SK-N-SH (cell line): Measurements from ENCODE around the gene TFEB. TPM values are rescaled to one million over a fixed set of nuclear protein-coding genes. Genes with fewer than 3 reads are reported as not detected.

ENCODE experiments used
- CTCF ChIA-PET: fragments of 300-600, 350-600 bp; formaldehyde crosslinking; extraction: SDS; loops from one replicate; lab custom pipeline; 2021; lab: Yijun Ruan, JAX
- POLR2A ChIA-PET: fragments of 350-600 bp; sonication (Branson Sonifier 250); formaldehyde crosslinking; extraction: SDS; loops from one replicate; lab custom pipeline; 2020; ENCODE audit warnings: antibody characterized with exemption, inconsistent platforms; lab: Yijun Ruan, JAX
- DNase-seq: peaks from one replicate; pipeline ENCODE4 v3.0.0; 2012
- H2AFZ ChIP-seq: fragments of 200-600 bp; sonication (generic); 2 replicates; pipeline ENCODE4 v1.8.1; 2016; ENCODE audit warnings: antibody characterized with exemption, mild to moderate bottlenecking, low read depth
- H3F3A ChIP-seq: fragments of 200-600 bp; sonication (generic); replicated peaks from 2 replicates; pipeline ENCODE3; 2016; ENCODE audit warnings: antibody characterized with exemption, mild to moderate bottlenecking; ENCODE audit not compliant: insufficient read depth
- H3K27ac ChIP-seq, 2 experiments: fragments of 200-500 bp in 1 of 2; fragments of 200-600 bp in 1 of 2; sonication (Bioruptor generic) in 1 of 2; sonication (generic), shearing (Covaris generic) in 1 of 2; 2 replicates each; pipeline versions ENCODE4 v1.5.1 to v1.6.1; 2014 to 2016; ENCODE audit warnings: low read depth in 2 of 2, inconsistent platforms in 1 of 2, low read length in 1 of 2, mild to moderate bottlenecking in 1 of 2, mixed read lengths in 1 of 2
- H3K27me3 ChIP-seq: fragments of 200-600 bp; sonication (generic), shearing (Covaris generic); 2 replicates; pipeline ENCODE4 v1.6.1; 2016; ENCODE audit warnings: mixed run types; ENCODE audit not compliant: insufficient read depth
- H3K36me3 ChIP-seq, 2 experiments: fragments of 200-500 bp in 1 of 2; fragments of 200-600 bp in 1 of 2; sonication (Bioruptor generic) in 1 of 2; sonication (generic) in 1 of 2; replicated peaks in 1 of 2; 2 replicates each; pipeline versions ENCODE3 to v1.5.1; 2014 to 2016; ENCODE audit warnings: low read length in 1 of 2, mild to moderate bottlenecking in 1 of 2; ENCODE audit not compliant: insufficient read depth in 2 of 2, control insufficient read depth in 1 of 2
- H3K4me1 ChIP-seq, 2 experiments: fragments of 200-500 bp in 1 of 2; fragments of 200-600 bp in 1 of 2; sonication (Bioruptor generic) in 1 of 2; sonication (generic), shearing (Covaris generic) in 1 of 2; 2 replicates each; pipeline versions ENCODE4 v1.5.1 to v1.6.1; 2014 to 2016; ENCODE audit warnings: low read depth in 1 of 2, low read length in 1 of 2, mixed run types in 1 of 2; ENCODE audit not compliant: insufficient read depth in 2 of 2, control insufficient read depth in 1 of 2
- H3K4me2 ChIP-seq: fragments of 200-600 bp; sonication (generic), shearing (Covaris generic); 2 replicates; pipeline ENCODE4 v1.6.1; 2017; ENCODE audit warnings: mixed run types
- H3K4me3 ChIP-seq, 2 experiments: fragments of 200-500 bp in 1 of 2; fragments of 200-600 bp in 1 of 2; sonication (Bioruptor generic) in 1 of 2; sonication (generic), shearing (Covaris generic) in 1 of 2; 2 replicates each; pipeline versions ENCODE4 v1.5.1 to v1.8.1; 2014 to 2016; ENCODE audit warnings: low read depth in 2 of 2, inconsistent platforms in 1 of 2, low read length in 1 of 2, mild to moderate bottlenecking in 1 of 2, mixed read lengths in 1 of 2, moderate library complexity in 1 of 2
- H3K79me2 ChIP-seq: fragments of 200-600 bp; sonication (generic); 2 replicates; pipeline ENCODE4 v1.8.1; 2017; ENCODE audit warnings: mild to moderate bottlenecking; ENCODE audit not compliant: insufficient read depth
- H3K9ac ChIP-seq: fragments of 200-600 bp; sonication (generic); 2 replicates; pipeline ENCODE4 v1.6.1; 2017; ENCODE audit warnings: mixed run types
- H3K9me2 ChIP-seq: fragments of 200-600 bp; sonication (generic); 2 replicates; pipeline ENCODE4 v1.6.1; 2017; ENCODE audit warnings: mixed run types
- H3K9me3 ChIP-seq: fragments of 200-600 bp; sonication (generic); 2 replicates; pipeline ENCODE4 v1.6.1; 2017; ENCODE audit warnings: mixed run types, mild to moderate bottlenecking, moderate library complexity
- H4K20me1 ChIP-seq: fragments of 200-600 bp; sonication (generic); 2 replicates; pipeline ENCODE4 v1.6.1; 2017; ENCODE audit warnings: mild to moderate bottlenecking, mixed run types; ENCODE audit not compliant: insufficient read depth
- CTCF ChIP-seq: fragments of 200-600 bp; sonication (generic); IDR thresholded peaks from 2 replicates; pipeline ENCODE4 v1.6.1; 2017; ENCODE audit warnings: antibody characterized with exemption, mild to moderate bottlenecking, moderate library complexity
- EP300 ChIP-seq, 2 experiments: IDR thresholded peaks; 2 replicates each; pipeline versions ENCODE4 v1.4.0 to v1.6.1; 2012; ENCODE audit warnings: borderline replicate concordance in 1 of 2, low read depth in 1 of 2, low read length in 1 of 2
- EZH2phosphoT487 ChIP-seq: fragments of 200-600 bp; sonication (generic); IDR thresholded peaks from 2 replicates; pipeline ENCODE4 v1.6.1; 2017; ENCODE audit warnings: low read depth, mixed run types, mild to moderate bottlenecking, antibody characterized with exemption, moderate library complexity, borderline replicate concordance
- FOSL2 ChIP-seq: IDR thresholded peaks from 2 replicates; pipeline ENCODE4 v1.4.0; 2012; ENCODE audit warnings: low read depth, mild to moderate bottlenecking, moderate library complexity, borderline replicate concordance
- FOXJ3 ChIP-seq: sonication (generic); formaldehyde crosslinking; IDR thresholded peaks from 2 replicates; pipeline ENCODE4 v1.5.1; 2020; ENCODE audit warnings: mild to moderate bottlenecking, missing genetic modification reagents
- GATA2 ChIP-seq: sonication (generic); formaldehyde crosslinking; IDR thresholded peaks from 2 replicates; pipeline ENCODE4 v1.5.0; 2020; ENCODE audit warnings: mild to moderate bottlenecking, missing genetic modification reagents
- MAX ChIP-seq: IDR thresholded peaks from 2 replicates; pipeline ENCODE4 v1.4.0; 2012; ENCODE audit warnings: low read depth
- MEF2A ChIP-seq: IDR thresholded peaks from 2 replicates; pipeline ENCODE4 v1.4.0; 2012; ENCODE audit warnings: low read depth, borderline replicate concordance
- NFIC ChIP-seq: IDR thresholded peaks from 2 replicates; pipeline ENCODE4 v1.4.0; 2012; ENCODE audit warnings: borderline replicate concordance
- NRF1 ChIP-seq: IDR thresholded peaks from 2 replicates; pipeline ENCODE4 v1.6.1; 2012; ENCODE audit warnings: low read depth, mild to moderate bottlenecking, low read length
- POLR2AphosphoS5 ChIP-seq: IDR thresholded peaks from 2 replicates; pipeline ENCODE4 v1.6.1; 2012; ENCODE audit warnings: low read depth, low read length
- RAD21 ChIP-seq: IDR thresholded peaks from 2 replicates; pipeline ENCODE4 v1.6.1; 2012; ENCODE audit warnings: mild to moderate bottlenecking, low read length
- RCOR1 ChIP-seq: fragments of 150-350 bp; IDR thresholded peaks from 2 replicates; pipeline ENCODE4 v1.6.1; 2017; ENCODE audit warnings: antibody characterized with exemption, low read length
- RFX5 ChIP-seq: IDR thresholded peaks from 2 replicates; pipeline ENCODE4 v1.6.1; 2012; ENCODE audit warnings: mild to moderate bottlenecking, improper control_type of control experiment, low read length
- RXRA ChIP-seq: IDR thresholded peaks from 2 replicates; pipeline ENCODE4 v1.4.0; 2012; ENCODE audit warnings: low read depth, mild to moderate bottlenecking, borderline replicate concordance
- SMC3 ChIP-seq: IDR thresholded peaks from 2 replicates; pipeline ENCODE4 v1.6.1; 2012; ENCODE audit warnings: low read depth, low read length, improper control_type of control experiment
- TAF1 ChIP-seq: IDR thresholded peaks from 2 replicates; pipeline ENCODE4 v1.6.1; 2012; ENCODE audit warnings: low read depth, mild to moderate bottlenecking, low read length, moderate library complexity, borderline replicate concordance
- TEAD4 ChIP-seq: IDR thresholded peaks from 2 replicates; pipeline ENCODE4 v1.4.0; 2012; ENCODE audit warnings: mild to moderate bottlenecking, borderline replicate concordance; ENCODE audit not compliant: insufficient read depth
- USF1 ChIP-seq: IDR thresholded peaks from 2 replicates; pipeline ENCODE4 v1.4.0; 2012; ENCODE audit warnings: low read depth, borderline replicate concordance
- USF2 ChIP-seq: fragments of 150-350 bp; IDR thresholded peaks from 2 replicates; pipeline ENCODE4 v1.6.1; 2017; ENCODE audit warnings: antibody characterized with exemption, low read length, low read depth, borderline replicate concordance
- YY1 ChIP-seq: IDR thresholded peaks from 2 replicates; pipeline ENCODE4 v1.4.0; 2012; ENCODE audit warnings: low read depth, mild to moderate bottlenecking
- WGBS: methylation state at CpG from one replicate; pipeline ENCODE4 v1.1.6; 2017; ENCODE audit warnings: low lambda C conversion rate; 5-methylcytosine and 5-hydroxymethylcytosine counted together
- polyA plus RNA-seq, 3 experiments: library from polyadenylated mRNA; depleted of rRNA; stranded (reverse); fragments of >200 nt; gene quantifications; 2 replicates each; pipeline ENCODE4 v1.2.3, GENCODE V29; 2012

The TFEB gene
- polyA plus RNA-seq, 1 of the 3 experiments (the other 2 are of a cell fraction): 6.2 TPM

- Histone ChIP-seq H3K27me3 (no peaks in the 10 kb centered on the region), H3K9me3 (no peaks in the 10 kb centered on the region), H3K9me2 (no peaks in the 10 kb centered on the region), H3K27ac (no peak overlapping the region), H3K4me3 (peak overlapping the region in 1 of 2 experiments; percentile 82; a peak in 1 of 4 replicates), H3K36me3 (peaks cover 18 to 22% of the 10 kb centered on the region in 2 experiments), H3F3A (no peaks in the 10 kb centered on the region), H2AFZ (no peak overlapping the region), H4K20me1 (no peaks in the 10 kb centered on the region), H3K4me2 (0 out of 2 replicates have a peak overlapping the region, but pooled peaks have one; percentile 86), H3K9ac (0 out of 2 replicates have a peak overlapping the region, but pooled peaks have one; percentile 72), H3K4me1 (peaks cover 14% of the 10 kb centered on the region in 2 experiments; a peak in 2 of 4 replicates), H3K79me2 (peaks cover 13% of the 10 kb centered on the region)
- 79% methylated on average over 2 of the region's 5 CpGs for WGBS
- TF ChIP-seq EZH2phosphoT487: no peak
- no peak for TF ChIP-seq MAX
- no peak for TF ChIP-seq RFX5
- no peak for TF ChIP-seq TEAD4
- no peak for TF ChIP-seq USF1
- TF ChIP-seq FOXJ3 (CRISPR knock-in tag): no peak
- no peak for TF ChIP-seq NRF1
- no peak for TF ChIP-seq CTCF
- no peak for TF ChIP-seq EP300 (IDR thresholded peaks at IDR 0.05; ENCODE audit: borderline replicate concordance in 1 of 2, low read depth in 1 of 2, low read length in 1 of 2)
- no peak for TF ChIP-seq YY1
- TF ChIP-seq POLR2AphosphoS5: no peak
- ChIA-PET POLR2A (no interaction called here), CTCF (interaction anchor here (0.9 to 2.9 kb wide), 7 partner anchors 9 to 410 kb away, joined by 3 to 12 read pairs (median 4); partner anchors contain the start of gene TOMM6)
- no peak for DNase-seq
Measured at GRCh38 chr6:41777551-41778285, 42.3 kb upstream of the TFEB start.

GRCh38 chr6:41775293-41775882 lies 40.0 kb upstream of the TFEB start:
- Histone ChIP-seq H3K4me3 (no peak overlapping the region), H3K9me2 (no peaks in the 10 kb centered on the region), H3K9ac (no peak overlapping the region), H4K20me1 (no peaks in the 10 kb centered on the region), H3K9me3 (no peaks in the 10 kb centered on the region), H3K27me3 (no peaks in the 10 kb centered on the region), H3K36me3 (peaks cover 18 to 40% of the 10 kb centered on the region in 2 experiments), H3K79me2 (peaks cover 13% of the 10 kb centered on the region), H3K4me1 (peaks cover 5 to 9% of the 10 kb centered on the region in 2 experiments; a peak in 2 of 4 replicates), H3K4me2 (no peak overlapping the region), H2AFZ (no peak overlapping the region), H3K27ac (no peak overlapping the region), H3F3A (no peaks in the 10 kb centered on the region)
- ChIA-PET POLR2A (no interaction called here), CTCF (interaction anchor here (0.5 to 2.9 kb wide), 12 partner anchors 11 to 407 kb away, joined by 3 to 28 read pairs (median 4); partner anchors contain the start of genes TFEB and TOMM6)
- DNase-seq: no peak
- WGBS: 92% methylated on average over 13 of the region's 13 CpGs
- TF ChIP-seq TAF1 (no peak), MAX (no peak), EZH2phosphoT487 (no peak), GATA2 (CRISPR knock-in tag) (no peak), SMC3 (no peak), RAD21 (no peak), RXRA (no peak), USF2 (no peak), MEF2A (no peak), TEAD4 (no peak), EP300 (IDR thresholded peaks at IDR 0.05; ENCODE audit: borderline replicate concordance in 1 of 2, low read depth in 1 of 2, low read length in 1 of 2) (no peak), FOSL2 (no peak), FOXJ3 (CRISPR knock-in tag) (no peak), NFIC (no peak), RCOR1 (no peak)
